CD4-positive, alpha-beta T cell treated with Interleukin-1 beta for 1 hour (primary cell): Measurements from ENCODE around the gene MASP1.

ENCODE experiments used
- DNase-seq, 2 donors: peaks; one replicate each; pipeline ENCODE4 v3.0.0-alpha.2; 2020 to 2022

The MASP1 gene

GRCh38 chr3:187292631-187293515 lies 1.3 kb upstream of the MASP1 start:
- DNase-seq = no peak

- no peak for DNase-seq
Measured at GRCh38 chr3:187292181-187292580, 644 bp upstream of the MASP1 start.

- DNase-seq = no peak
Measured at GRCh38 chr3:187291001-187291511, 481 bp downstream of the MASP1 start.

GRCh38 chr3:187290503-187290902 lies 1.0 kb downstream of the MASP1 start:
- no peak for DNase-seq

GRCh38 chr3:187288855-187289605 lies 2.5 kb downstream of the MASP1 start:
- DNase-seq = no peak

GRCh38 chr3:187288131-187288854 lies 3.2 kb downstream of the MASP1 start:
- DNase-seq = no peak

- DNase-seq = no peak
Measured at GRCh38 chr3:187287256-187287655, 4.3 kb downstream of the MASP1 start.

GRCh38 chr3:187286467-187287059 lies 5.0 kb downstream of the MASP1 start:
- no peak for DNase-seq

GRCh38 chr3:187281191-187281714 lies 10.3 kb downstream of the MASP1 start:
- no peak for DNase-seq

- no peak for DNase-seq
Measured at GRCh38 chr3:187280644-187281043, 10.9 kb downstream of the MASP1 start.

- DNase-seq = no peak
Measured at GRCh38 chr3:187277129-187277462, 14.4 kb downstream of the MASP1 start.

- DNase-seq = no peak
Measured at GRCh38 chr3:187276397-187277128, 15.0 kb downstream of the MASP1 start.

- no peak for DNase-seq
Measured at GRCh38 chr3:187274977-187275338, 16.6 kb downstream of the MASP1 start.

GRCh38 chr3:187274315-187274976 lies 17.1 kb downstream of the MASP1 start:
- no peak for DNase-seq

- no peak for DNase-seq
Measured at GRCh38 chr3:187271582-187271981, 20.0 kb downstream of the MASP1 start.

- no peak for DNase-seq
Measured at GRCh38 chr3:187269486-187269885, 22.1 kb downstream of the MASP1 start.

- DNase-seq = no peak
Measured at GRCh38 chr3:187267306-187267705, 24.2 kb downstream of the MASP1 start.

- DNase-seq = no peak
Measured at GRCh38 chr3:187266691-187267090, 24.8 kb downstream of the MASP1 start.

- no peak for DNase-seq
Measured at GRCh38 chr3:187265461-187265955, 26.0 kb downstream of the MASP1 start.

- DNase-seq = no peak
Measured at GRCh38 chr3:187264911-187265310, 26.6 kb downstream of the MASP1 start.

GRCh38 chr3:187264021-187264420 lies 27.5 kb downstream of the MASP1 start:
- DNase-seq = no peak
